T follicular helper cell (primary cell): ENCODE results near the gene CACNA2D4.

Experiments
- DNase-seq: peaks from one replicate; pipeline ENCODE4 v3.0.0-alpha.2; 2020; ENCODE audit warnings: low read depth

CACNA2D4 gene

DNA sequence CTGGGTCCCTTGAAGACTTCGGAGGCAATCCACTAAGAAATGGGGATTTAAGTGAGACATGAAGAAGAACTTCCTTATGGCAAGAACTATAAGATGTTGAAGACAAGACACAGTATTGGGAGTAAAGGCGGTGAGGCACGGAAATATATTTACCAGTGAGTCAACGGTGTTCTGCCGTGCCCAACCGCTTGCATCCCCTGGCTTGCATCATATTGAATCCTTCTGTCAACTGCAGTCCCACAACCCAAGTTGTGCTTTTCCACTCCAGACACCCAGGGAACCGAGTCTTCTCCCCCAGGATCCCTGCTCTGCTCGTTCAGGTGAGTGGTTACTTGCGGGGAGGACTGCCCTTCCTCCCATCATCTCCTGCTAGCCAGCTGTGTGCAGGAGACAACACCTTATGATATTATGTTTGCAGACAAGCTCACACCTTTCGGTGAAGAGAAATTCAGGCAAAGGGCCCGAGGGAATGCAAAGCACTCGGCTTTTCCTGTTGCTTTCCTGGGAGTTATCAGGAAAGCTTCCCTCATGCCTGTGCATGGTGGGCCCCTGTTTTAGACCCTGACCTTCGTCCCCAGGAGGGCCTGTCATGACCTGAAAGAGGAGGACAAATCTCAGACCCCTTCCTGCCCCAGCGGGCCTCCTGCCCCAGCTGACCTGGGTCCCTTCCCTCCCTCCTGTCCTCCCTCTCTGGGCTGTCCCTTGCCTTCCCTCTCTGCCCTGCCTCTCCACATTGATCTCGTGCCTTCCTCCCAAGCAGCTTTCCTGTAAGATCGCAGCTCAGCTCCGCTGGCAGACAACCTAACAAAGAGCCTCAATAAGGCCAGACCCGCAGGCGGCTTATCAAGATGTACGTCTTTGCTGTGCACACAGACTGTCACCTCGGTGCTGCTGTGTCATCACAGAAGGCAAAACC, 102.4 kb downstream of the CACNA2D4 start:
- DNase-seq, result no peak

DNA sequence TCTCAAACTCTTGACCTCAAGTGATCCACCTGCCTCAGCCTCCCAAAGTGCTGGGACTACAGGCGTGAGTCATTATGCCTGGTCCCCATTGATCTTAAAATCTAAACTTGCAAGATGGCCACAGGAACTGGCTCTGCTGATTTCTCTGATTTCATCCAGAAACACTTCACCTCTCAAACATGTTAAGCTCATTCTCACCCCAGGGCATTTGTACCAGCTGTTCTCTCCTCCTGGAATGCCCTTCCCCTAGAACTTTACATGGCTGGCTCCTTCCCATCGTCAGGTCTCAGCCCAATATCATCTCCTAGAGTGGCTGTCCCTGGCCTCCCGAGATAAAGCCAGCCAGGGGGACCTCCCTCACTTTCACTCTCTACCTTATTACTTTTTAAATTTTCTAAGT, 103.3 kb downstream of the CACNA2D4 start:
- DNase-seq, result no peak

DNA sequence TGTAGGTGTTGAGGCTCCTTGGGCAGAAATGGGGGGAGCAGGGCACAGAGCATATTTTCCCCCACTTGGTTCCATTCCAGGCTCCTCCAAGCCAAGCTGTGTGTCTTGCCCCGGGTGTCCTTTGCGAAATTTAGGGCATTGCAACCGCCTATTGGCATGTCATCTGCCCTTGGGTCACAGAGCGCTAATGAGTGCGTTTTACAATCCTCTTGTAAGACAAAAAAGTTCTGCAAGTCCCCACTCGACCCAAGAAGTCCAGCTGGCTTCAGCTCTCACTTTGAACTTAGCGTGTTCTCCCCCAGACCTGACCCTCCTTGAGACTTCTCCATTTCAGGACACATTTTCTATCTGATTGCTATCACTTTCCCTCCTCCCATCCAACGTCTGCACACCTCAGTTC, 104.2 kb downstream of the CACNA2D4 start:
- DNase-seq, result no peak

DNA sequence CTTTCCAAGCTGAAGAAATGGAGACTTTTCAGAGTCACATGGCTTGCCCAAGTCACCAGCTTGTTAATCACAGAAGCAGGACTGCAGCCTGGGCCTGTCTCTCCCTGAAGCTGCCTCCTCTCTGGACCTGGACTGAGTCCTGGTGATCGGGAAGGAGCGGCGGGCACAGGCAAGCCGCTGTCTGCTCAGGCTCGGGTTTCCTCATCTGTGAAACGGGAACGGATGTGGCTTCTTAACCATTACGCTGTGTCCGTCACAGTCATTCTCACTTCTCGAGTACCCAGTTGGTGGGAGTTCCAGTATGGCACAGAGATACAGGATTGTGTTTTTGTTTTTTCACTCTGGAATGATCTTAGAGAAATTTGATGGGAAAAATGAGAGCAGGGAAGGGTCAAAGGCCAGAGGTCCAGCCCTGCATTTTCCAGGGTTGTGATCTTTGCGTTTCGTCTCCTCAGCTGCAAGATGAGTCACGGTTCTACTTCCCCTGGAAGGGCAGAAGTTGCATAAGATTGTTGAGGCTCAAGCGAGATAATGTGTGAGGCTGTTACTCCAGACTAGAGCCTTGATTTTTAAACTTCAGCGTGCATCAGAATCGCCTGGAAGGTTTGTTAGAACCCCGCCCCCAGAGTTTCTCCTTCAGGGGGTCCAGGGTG, 105.7 kb downstream of the CACNA2D4 start:
- DNase-seq, result no peak

DNA sequence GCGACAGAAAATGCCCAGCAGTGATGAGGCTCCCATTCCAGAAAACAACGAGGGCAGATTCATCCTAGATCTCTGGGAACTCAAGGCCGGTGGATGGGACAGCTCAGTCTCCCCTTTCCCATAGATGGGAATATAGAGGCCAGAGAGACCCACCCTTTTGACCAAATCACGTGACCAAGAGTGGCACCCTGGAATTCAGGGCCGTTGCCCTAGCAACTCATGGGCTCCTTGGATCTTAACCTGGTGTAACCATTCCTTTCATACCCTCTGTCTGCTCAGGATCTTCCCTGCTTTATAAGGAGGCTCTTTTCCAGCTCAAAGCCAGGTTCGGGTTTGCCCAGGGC, 106.5 kb downstream of the CACNA2D4 start:
- no peak for DNase-seq

DNA sequence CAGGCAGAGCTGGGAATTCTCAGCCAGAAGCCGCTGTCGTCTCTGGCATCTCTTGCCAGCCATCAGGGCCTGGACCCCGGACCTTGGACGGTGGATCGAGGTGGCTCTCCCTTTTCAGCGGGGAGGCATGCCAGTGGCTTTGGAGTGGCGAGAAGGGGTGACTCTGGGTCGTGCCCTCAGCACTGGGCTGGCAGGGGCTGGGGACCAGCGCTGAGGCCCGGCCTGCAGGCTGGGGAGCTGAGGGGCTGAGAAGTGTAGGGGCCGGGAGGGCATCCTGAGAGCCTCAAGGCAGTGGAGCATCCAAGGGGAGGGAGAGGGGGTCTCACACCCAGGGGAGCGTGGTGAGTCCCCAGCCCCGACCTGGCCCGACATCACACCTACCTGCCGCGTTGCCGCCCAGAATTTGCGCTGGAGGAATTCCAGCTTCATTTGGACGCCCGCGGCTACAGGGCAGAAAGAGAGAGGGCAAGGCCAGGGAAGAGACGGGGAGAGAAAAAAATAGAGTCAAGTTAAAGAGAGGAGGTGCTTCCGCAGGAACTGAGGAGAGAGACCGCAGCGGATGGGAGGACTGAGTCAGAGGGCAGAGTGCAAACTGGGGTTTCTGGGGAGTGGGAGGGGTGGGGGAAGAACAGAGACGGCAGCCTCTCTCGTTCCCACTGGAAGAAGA, 107.0 kb downstream of the CACNA2D4 start:
- DNase-seq, result no peak

DNA sequence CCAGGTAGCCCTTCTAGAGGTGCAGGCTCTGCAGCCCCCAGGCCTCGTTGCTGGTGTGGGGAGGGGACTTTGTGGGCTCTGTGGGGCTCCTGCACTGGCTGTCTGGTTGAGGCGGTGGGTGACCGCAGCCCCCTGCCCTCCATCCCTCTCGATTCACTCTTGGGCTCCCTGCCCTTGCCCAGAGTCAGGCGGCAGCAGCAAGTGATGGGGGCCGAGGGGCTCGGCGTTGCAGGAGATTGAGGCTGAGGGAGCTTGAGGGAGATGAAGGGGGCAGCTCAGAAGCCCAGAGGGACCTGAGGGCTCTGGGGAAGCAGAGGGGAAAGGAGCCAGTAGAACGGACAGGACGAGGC, 107.5 kb downstream of the CACNA2D4 start:
- DNase-seq, result no peak

DNA sequence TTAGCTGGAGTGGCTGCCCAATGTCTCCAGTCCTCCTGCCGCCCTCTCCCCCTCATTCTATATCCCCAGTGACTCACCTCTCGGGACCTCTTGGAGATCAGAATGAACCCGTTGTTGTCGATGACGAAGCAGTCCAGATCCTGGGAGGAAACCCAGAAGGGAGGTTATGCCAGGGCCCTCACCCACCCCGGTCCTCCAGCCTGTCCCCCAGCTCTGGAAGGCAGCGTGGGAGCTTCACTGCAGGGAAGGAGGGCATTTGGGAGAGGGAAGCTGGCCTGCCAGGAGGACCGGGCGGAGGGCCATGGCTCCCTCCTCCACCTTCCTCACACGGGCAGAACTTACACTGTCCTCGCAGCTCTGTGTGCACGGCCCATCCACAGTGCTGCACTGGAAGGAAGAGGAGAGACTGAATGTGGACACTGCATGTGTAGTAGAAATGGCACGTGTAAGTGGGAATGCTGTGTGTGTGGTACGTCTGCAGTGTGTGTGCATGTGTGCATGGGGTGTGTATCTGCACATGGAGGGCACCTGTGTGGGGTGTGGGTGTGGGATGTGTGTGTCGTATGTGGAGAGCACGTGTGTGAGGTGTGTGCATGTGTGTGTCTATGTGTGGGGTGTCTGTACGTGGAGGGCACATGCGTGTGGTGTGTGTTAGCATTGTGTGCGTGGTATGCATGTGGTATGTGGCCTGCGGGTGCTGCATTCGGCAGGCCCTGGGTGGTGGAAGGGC, 108.1 kb downstream of the CACNA2D4 start:
- DNase-seq, result no peak

DNA sequence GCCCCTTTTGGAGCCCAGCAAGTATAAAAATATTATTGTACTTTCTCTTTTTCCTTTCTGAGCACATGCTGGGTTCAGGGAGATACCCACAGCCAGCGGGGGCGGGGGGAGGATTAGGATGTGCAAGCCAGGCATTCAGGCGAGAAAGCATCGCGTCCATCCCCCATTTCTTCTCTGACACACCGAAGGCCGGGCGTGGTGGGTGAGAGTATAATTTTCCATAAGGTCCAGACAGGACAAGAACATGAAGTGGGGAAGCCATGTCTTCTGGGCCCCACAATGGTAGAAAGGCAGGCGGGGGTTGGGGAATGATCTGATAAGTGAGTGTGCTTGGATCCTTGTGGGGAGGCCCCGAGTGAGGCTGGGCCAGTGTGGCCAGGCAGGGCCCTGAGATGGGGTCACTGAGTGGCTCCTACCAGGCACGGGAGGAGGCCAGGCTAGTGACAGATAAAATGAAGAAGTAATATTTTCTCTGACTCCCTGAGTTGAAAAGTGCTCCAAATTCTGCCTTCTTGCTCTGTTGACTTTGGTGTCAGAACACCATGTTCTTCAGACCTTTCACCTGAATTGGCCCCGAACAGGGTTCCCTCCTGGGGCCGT, 108.8 kb downstream of the CACNA2D4 start:
- no peak for DNase-seq

DNA sequence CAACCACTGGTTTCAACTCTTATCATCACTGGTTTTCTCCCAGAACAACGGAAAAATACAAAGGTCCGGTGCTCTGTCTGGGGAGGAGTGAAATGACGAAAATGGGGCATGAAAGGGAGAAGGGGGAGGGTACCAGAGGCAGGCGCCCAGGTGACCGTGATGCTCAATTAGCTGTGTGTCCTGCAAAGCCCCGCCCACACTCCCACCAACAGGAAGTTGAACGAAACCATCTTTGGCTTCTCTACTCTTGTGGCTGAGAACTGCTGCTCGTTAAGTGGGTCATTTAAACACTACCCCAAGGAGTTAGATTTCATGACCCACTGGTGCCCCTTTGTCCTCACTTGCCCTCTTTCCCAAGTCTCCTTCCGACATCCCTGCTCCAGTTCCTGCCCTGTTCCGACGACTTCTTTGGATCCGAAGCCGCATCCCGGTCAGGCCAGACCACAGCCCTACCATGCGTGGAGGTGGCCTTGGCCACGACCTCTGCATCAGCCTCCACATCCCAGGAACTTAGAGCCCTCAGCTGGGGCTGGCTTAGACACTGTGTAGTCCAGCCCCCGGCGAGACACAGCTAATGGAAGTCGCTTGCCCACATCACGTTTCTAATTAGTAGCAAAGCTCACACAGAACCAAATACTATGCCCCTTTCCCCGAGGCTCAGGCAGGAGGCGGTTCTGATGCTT, 109.5 kb downstream of the CACNA2D4 start:
- DNase-seq, result no peak

DNA sequence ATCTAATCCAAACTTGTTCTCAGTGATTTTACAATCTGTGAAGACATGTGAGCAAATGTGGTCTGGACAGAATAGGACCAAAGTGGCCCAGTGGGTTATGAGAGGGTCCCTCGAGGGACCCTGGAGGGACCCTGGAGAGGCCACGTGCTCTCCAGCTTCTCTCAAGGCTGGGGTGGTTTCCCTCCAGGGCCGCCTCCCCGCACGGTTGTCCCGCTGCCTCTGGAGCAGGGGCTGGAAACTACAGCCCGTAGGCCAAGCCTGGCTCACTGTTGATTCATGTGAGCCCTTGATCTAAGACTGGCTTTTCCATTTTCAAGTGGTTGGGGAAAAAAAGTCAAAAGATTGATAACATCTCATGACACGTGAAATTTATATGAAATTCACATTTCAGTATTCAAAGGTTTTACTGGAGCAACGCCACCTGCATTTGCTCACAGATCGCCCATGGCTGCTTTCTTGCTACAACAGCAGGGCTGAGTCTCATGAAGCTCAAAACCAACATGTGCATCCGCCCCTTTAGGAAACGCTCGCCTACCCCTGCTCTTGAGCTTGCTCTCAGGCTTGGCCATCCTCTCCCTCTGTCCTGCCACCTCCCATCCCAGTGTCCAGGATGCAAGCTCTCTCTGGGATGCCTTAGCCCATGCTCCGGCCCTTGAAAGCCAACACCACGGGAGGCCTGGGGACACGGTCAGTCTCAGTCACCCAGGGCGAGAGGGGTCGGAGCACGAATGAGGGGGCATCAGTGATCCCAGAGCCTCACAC, 110.2 kb downstream of the CACNA2D4 start:
- DNase-seq, result no peak

DNA sequence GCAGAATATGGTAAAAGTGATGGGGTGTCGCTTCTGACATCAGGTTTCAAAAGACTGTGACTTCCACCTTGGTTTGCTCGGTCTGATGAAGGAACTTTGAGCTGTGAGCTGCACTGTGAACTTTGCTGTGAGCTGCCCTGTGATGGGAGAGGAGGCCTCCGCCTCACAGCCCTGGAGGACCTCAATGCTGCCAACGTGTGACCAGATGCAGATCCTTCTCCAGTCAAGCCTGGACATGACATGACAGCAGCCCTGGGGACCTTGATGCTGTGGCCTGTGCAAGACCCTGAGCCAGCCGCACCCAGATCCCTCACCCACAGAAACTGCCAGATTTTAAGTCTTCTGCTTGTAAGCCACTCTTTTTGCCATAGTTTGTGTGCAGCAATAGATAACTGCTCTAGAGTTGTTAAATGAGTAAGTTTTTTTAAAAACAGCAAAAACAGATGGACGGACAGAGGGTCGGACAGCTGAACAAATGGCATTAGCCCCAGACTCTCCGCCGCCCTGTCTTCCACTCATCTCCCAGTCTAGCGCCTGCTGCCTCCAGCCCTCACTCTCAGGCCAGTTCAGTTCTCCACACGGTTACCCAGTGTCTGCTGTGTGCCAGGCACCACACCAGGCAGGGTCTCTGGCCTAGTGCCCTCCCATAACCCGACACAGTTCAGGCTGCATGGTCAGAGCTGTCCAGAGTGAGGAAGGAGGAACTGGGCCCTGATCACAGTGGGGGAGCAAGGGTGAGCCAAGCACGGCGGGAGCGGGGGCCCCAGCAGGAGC, 111.2 kb downstream of the CACNA2D4 start:
- no peak for DNase-seq

DNA sequence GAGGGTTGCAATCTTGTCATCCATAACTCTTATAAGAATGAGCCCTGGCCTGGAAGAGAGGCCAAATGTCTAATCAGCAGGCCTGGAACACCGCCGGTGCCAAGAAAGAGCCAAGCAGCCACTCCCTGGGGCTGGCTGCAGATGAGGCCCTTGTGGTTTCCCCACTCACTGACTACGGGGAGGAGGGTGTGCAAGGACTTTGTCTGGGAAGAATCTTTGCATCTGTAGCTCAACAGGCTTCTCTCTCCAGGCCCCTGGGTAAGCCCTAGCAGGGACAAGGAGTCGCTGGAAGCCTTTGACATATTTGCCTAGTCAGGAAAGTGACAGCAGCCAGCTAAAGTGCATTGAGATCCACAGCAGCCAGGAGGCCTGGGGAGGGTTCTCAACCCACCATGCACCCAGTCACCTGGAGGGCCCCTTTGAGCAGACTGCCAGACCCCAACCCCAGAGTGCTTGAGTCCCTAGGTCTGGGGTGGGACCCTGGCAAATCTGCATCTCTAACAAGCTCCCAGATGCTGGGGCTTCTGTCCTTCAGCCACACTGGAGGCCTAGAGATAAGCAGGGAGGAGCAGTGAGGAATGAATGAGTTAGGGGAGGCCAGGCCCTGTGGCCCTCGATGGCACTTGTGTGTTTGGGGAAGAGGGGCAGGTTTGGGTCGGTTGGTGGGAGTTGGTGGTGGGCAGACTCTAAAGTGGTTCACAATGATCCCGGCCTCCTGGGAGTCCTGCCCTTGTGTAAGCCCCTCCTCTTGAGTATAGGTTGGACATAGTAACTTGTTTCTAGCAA, 112.0 kb downstream of the CACNA2D4 start:
- DNase-seq, result no peak

DNA sequence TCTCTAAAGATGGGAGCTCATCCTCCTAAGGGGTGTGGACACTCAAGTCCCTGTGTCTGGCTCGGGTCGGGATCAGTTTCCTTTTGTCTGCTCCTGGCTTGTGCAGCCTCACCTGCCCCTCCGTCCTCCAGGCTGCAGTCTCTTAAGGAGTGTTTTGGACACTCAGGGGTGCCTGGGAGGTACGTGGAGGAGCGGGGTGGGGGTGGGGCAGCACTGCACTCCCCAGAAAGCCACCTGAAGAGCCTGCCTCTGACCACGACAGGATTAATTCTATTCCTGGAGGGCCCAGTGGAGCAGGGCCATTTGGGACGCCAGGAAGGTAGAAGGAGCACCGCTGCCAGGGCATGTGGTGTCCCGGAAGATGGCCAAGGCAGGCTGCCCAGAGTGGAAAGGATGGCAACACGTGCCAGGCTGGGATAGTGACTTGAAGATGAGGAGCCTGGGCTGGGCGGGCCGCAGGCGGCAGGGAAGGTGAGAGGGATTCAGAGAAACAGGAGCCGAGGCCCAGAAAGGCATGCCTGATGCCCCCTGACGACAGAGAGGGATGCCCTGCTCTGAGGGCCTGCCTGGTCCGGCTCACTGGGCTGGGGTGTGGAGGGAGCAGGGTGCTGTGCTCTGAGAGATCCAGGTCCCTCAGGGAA, 112.9 kb downstream of the CACNA2D4 start:
- no peak for DNase-seq

DNA sequence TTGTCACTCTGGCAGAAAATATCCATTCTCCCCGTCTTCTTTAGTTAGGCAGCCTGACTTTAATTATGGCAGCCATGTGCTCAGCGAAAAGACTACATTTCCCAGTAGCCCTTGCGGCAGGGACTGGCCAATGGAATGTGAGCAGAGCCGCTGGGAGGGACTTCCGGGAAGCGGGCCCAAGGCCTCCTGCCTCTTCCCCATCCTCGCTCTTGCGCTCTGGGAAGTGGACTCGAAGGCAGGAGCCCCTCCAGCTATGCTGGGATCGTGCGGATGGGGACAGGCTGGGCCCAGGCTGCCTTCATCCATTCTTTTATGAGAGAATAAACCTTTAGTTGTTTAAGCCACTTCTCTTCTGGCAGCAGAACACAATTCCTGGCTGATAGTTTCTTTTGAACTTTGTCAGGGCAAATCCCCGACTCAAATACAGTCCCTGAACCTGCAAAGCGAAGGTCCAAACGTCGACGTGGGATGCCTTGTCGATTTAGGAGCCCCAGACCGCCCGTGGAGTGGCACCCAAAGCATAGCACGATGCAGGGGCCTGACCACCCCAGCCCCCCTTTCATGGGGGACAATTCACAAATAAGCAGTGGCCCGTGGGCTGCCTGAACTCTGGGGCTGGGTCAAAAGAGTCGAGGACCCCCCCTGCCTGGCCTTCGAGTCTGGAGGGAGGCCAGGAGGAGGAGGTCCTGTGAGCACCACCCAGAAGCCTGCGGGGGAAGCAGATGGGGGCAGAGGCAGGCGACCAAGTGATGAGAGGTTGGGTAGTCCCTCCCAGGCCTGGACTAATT, 113.7 kb downstream of the CACNA2D4 start:
- peak; percentile 83 for DNase-seq

DNA sequence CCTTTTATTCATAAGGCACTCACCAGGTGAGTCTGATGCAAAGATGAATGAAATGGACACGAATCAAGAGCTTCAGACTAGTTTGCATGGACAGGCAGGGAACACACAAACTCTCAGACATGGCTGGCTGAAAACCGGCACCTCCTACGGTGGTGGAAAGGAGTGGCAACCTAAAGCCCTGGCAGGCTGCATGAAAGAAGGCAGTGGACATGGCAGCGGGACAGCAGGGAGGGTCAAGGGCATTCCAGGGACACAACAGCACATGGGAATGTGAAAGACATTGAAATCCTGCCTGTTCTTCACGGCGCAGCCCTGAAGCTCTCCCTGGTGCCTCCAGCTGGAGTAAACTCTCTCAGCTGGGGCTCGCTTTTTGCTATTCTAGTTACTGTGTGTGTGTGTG, 114.7 kb downstream of the CACNA2D4 start:
- DNase-seq, result no peak

DNA sequence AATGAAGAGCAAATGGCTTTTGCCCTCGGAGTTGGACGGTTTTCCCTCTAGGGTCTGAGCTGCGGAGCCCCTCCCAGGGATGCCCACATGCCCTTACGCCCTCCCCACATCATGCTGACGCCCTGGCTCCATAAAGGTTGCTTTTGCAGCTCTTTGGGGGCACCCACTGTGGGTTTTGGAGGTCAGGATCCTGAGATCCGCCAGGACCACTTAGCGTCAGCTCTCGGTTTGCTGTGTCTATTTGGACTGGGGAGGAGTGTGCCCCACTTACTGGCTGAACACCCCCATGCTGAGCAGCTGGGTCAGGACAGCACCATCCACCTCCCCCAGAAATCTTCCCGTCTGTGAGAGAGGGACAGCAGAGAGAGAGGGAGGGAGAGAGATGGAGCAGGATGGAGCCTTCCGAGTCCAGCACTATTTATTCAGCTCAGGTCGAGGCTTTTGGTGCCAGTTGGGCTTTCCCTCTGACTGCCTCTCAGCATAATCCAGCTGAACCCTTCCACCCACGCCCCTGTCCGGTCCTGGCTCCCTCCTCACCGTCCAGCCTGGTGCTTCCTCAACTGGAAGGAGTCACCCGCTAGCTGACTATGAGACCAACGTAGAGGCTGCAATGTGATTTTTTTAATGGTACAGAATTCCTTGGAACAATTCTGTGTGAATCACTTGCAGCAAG, 117.0 kb downstream of the CACNA2D4 start:
- no peak for DNase-seq
